Natural killer cell treated with Interleukin-12 subunit alpha and Interleukin-12 subunit beta and Interleukin-15 and Interleukin-18, amount 100 ng/mL, for 72 hours (primary cell): ENCODE measurements around the gene CEP170. TPM values are rescaled to one million over a fixed set of nuclear protein-coding genes. Genes with fewer than 3 reads are reported as not detected.
A peak's percentile ranks its signal among the peaks of the same experiment; 100 is the strongest.

Experiments
- ATAC-seq, 2 donors: fragments of 150-1000 bp; cut with Tn5 transposase in 1 of 2; sonication (Bioruptor Pico), chemical (Tn5 transposase) in 1 of 2; 2 replicates each; pipeline ENCODE4 v1.10.0; 2021
- DNase-seq: peaks from one replicate; pipeline ENCODE4 v3.0.0; 2022; ENCODE audit warnings: low spot score
- H3K27ac Mint-ChIP-seq, 2 donors: 1 replicate in 1 of 2; 2 replicates in 1 of 2; pipeline ENCODE4 v1.8.0; 2022; ENCODE audit warnings: mixed read lengths in 2 of 2, mild to moderate bottlenecking in 1 of 2, moderate library complexity in 1 of 2
- H3K27me3 Mint-ChIP-seq, 2 donors: 1 replicate in 1 of 2; 2 replicates in 1 of 2; pipeline ENCODE4 v1.8.0; 2022; ENCODE audit warnings: mixed read lengths in 2 of 2
- H3K36me3 Mint-ChIP-seq: one replicate; pipeline ENCODE4 v1.8.0; 2022; ENCODE audit warnings: mixed read lengths
- H3K4me1 Mint-ChIP-seq, 2 donors: 1 replicate in 1 of 2; 2 replicates in 1 of 2; pipeline ENCODE4 v1.8.0; 2022; ENCODE audit warnings: low read depth in 2 of 2, mixed read lengths in 2 of 2, mild to moderate bottlenecking in 1 of 2
- H3K4me3 Mint-ChIP-seq: one replicate; pipeline ENCODE4 v1.8.0; 2022; ENCODE audit warnings: mixed read lengths
- H3K9me3 Mint-ChIP-seq: 2 replicates; pipeline ENCODE4 v1.8.0; 2022; ENCODE audit warnings: mixed read lengths
- total RNA-seq, 2 donors: library from RNA; stranded (reverse); gene quantifications; one replicate each; pipeline ENCODE4 v1.2.3, GENCODE V29; 2022

The CEP170 gene
- total RNA-seq, 2 donors from 2014 or later, result 15.7 to 34.2 TPM

GRCh38 chr1:243260221-243260880, 5.3 kb upstream of the CEP170 start:
- Mint-ChIP-seq H3K4me1 (peaks cover 7 to 14% of the 10 kb centered on the region in 2 donors), H3K27me3 (no peaks in the 10 kb centered on the region), H3K9me3 (no peaks in the 10 kb centered on the region), H3K36me3 (no peaks in the 10 kb centered on the region), H3K4me3 (no peak overlapping the region), H3K27ac (no peak overlapping the region)
- ATAC-seq, result no peak
- DNase-seq, result no peak

- no peaks in the 10 kb centered on the region for H3K9me3 Mint-ChIP-seq
- H3K36me3 Mint-ChIP-seq, result no peaks in the 10 kb centered on the region
- H3K27ac Mint-ChIP-seq, result no peak overlapping the region
- no peak for ATAC-seq
- peaks cover 0 to 4% of the 10 kb centered on the region in 2 donors for H3K27me3 Mint-ChIP-seq
- no peak overlapping the region for H3K4me3 Mint-ChIP-seq
- peaks cover 8 to 16% of the 10 kb centered on the region in 2 donors for H3K4me1 Mint-ChIP-seq
- DNase-seq, result no peak
Observed at GRCh38 chr1:243258731-243259130, 3.6 kb upstream of the CEP170 start.

GRCh38 chr1:243257189-243257588, 2.1 kb upstream of the CEP170 start:
- Mint-ChIP-seq H3K27ac (no peak overlapping the region), H3K4me1 (peaks cover 10 to 19% of the 10 kb centered on the region in 2 donors), H3K27me3 (peaks cover 0 to 4% of the 10 kb centered on the region in 2 donors), H3K9me3 (no peaks in the 10 kb centered on the region), H3K36me3 (no peaks in the 10 kb centered on the region), H3K4me3 (peak overlapping the region; percentile 91)
- ATAC-seq (no peak), DNase-seq (no peak)

GRCh38 chr1:243256590-243256989, 1.5 kb upstream of the CEP170 start:
- Mint-ChIP-seq H3K27ac (peak overlapping the region; percentile 88 to 98), H3K27me3 (peaks cover 0 to 4% of the 10 kb centered on the region in 2 donors), H3K4me3 (peak overlapping the region; percentile 91), H3K9me3 (no peaks in the 10 kb centered on the region), H3K4me1 (peaks cover 10 to 19% of the 10 kb centered on the region in 2 donors), H3K36me3 (no peaks in the 10 kb centered on the region)
- DNase-seq, result no peak
- no peak for ATAC-seq

- Mint-ChIP-seq H3K9me3 (no peaks in the 10 kb centered on the region), H3K27ac (peak within 1 kb of the TSS; percentile 88 to 98), H3K4me1 (peaks cover 10 to 19% of the 10 kb centered on the region in 2 donors), H3K36me3 (no peaks in the 10 kb centered on the region), H3K27me3 (peaks cover 0 to 4% of the 10 kb centered on the region in 2 donors), H3K4me3 (peak within 1 kb of the TSS; percentile 91)
- DNase-seq, result peak; percentile 96
- ATAC-seq, result peak; percentile 93 to 94
Observed at GRCh38 chr1:243255791-243256512, 871 bp upstream of the CEP170 start, which contains the start of gene SDCCAG8. Gene SDCCAG8 (plus strand): TSS chr1:243256041. CDS start chr1:243256174, 133 bp downstream.

GRCh38 chr1:243254233-243254926, 701 bp downstream of the CEP170 start:
- Mint-ChIP-seq H3K4me3 (peak overlapping the region; percentile 91), H3K9me3 (no peaks in the 10 kb centered on the region), H3K27me3 (peaks cover 0 to 4% of the 10 kb centered on the region in 2 donors), H3K36me3 (no peaks in the 10 kb centered on the region), H3K4me1 (peaks cover 10 to 19% of the 10 kb centered on the region in 2 donors), H3K27ac (peak overlapping the region; percentile 88 to 98)
- peak in 1 of 2 donors; percentile 20 for ATAC-seq
- DNase-seq, result peak; percentile 64

GRCh38 chr1:243253926-243254232, 1.2 kb downstream of the CEP170 start:
- ATAC-seq (no peak), DNase-seq (no peak)

GRCh38 chr1:243253211-243253925, 1.7 kb downstream of the CEP170 start:
- no peaks in the 10 kb centered on the region for H3K36me3 Mint-ChIP-seq
- H3K4me3 Mint-ChIP-seq, result peak overlapping the region; percentile 91
- peaks cover 0 to 4% of the 10 kb centered on the region in 2 donors for H3K27me3 Mint-ChIP-seq
- no peak for DNase-seq
- peaks cover 10 to 19% of the 10 kb centered on the region in 2 donors for H3K4me1 Mint-ChIP-seq
- no peak for ATAC-seq
- H3K9me3 Mint-ChIP-seq, result no peaks in the 10 kb centered on the region
- peak overlapping the region in 1 of 2 donors; percentile 45 for H3K27ac Mint-ChIP-seq

More at GRCh38 chr1:243253926-243254232, 1.2 kb downstream of the CEP170 start:
- Mint-ChIP-seq H3K27me3 (peaks cover 0 to 4% of the 10 kb centered on the region in 2 donors), H3K4me1 (peaks cover 10 to 19% of the 10 kb centered on the region in 2 donors), H3K36me3 (no peaks in the 10 kb centered on the region), H3K9me3 (no peaks in the 10 kb centered on the region), H3K27ac (peak overlapping the region in 1 of 2 donors; percentile 98), H3K4me3 (peak overlapping the region; percentile 91)

GRCh38 chr1:243251539-243251938, 3.5 kb downstream of the CEP170 start:
- H3K36me3 Mint-ChIP-seq, result no peaks in the 10 kb centered on the region
- ATAC-seq, result no peak
- DNase-seq, result no peak
- peaks cover 10 to 19% of the 10 kb centered on the region in 2 donors for H3K4me1 Mint-ChIP-seq
- peaks cover 0 to 4% of the 10 kb centered on the region in 2 donors for H3K27me3 Mint-ChIP-seq
- no peaks in the 10 kb centered on the region for H3K9me3 Mint-ChIP-seq
- H3K4me3 Mint-ChIP-seq, result no peak overlapping the region
- no peak overlapping the region for H3K27ac Mint-ChIP-seq

GRCh38 chr1:243250102-243250501, 5.0 kb downstream of the CEP170 start:
- Mint-ChIP-seq H3K4me3 (no peak overlapping the region), H3K4me1 (peaks cover 9 to 10% of the 10 kb centered on the region in 2 donors), H3K27me3 (peaks cover 0 to 4% of the 10 kb centered on the region in 2 donors), H3K27ac (no peak overlapping the region), H3K9me3 (no peaks in the 10 kb centered on the region), H3K36me3 (no peaks in the 10 kb centered on the region)
- ATAC-seq, result no peak
- no peak for DNase-seq

- Mint-ChIP-seq H3K27ac (no peak overlapping the region), H3K36me3 (no peaks in the 10 kb centered on the region), H3K4me1 (peaks cover 5 to 6% of the 10 kb centered on the region in 2 donors), H3K4me3 (no peak overlapping the region), H3K27me3 (peaks cover 0 to 1% of the 10 kb centered on the region in 2 donors), H3K9me3 (no peaks in the 10 kb centered on the region)
- no peak for ATAC-seq
- no peak for DNase-seq
Observed at GRCh38 chr1:243249214-243249613, 5.9 kb downstream of the CEP170 start.

GRCh38 chr1:243247901-243248300, 7.2 kb downstream of the CEP170 start:
- H3K36me3 Mint-ChIP-seq, result no peaks in the 10 kb centered on the region
- no peak overlapping the region for H3K4me3 Mint-ChIP-seq
- no peaks in the 10 kb centered on the region for H3K9me3 Mint-ChIP-seq
- no peak for ATAC-seq
- H3K27ac Mint-ChIP-seq, result no peak overlapping the region
- DNase-seq, result no peak
- no peaks in the 10 kb centered on the region for H3K27me3 Mint-ChIP-seq
- peaks cover 0 to 2% of the 10 kb centered on the region in 2 donors for H3K4me1 Mint-ChIP-seq

GRCh38 chr1:243246916-243247315, 8.2 kb downstream of the CEP170 start:
- H3K4me3 Mint-ChIP-seq, result no peak overlapping the region
- H3K9me3 Mint-ChIP-seq, result no peaks in the 10 kb centered on the region
- H3K4me1 Mint-ChIP-seq, result peaks cover 0 to 2% of the 10 kb centered on the region in 2 donors
- ATAC-seq, result no peak
- H3K27me3 Mint-ChIP-seq, result no peaks in the 10 kb centered on the region
- no peaks in the 10 kb centered on the region for H3K36me3 Mint-ChIP-seq
- no peak overlapping the region for H3K27ac Mint-ChIP-seq
- no peak for DNase-seq
